ENCODE results near the gene PAK5.
A peak's percentile ranks its signal among the peaks of the same experiment; 100 is the strongest.

Gene PAK5

DNA sequence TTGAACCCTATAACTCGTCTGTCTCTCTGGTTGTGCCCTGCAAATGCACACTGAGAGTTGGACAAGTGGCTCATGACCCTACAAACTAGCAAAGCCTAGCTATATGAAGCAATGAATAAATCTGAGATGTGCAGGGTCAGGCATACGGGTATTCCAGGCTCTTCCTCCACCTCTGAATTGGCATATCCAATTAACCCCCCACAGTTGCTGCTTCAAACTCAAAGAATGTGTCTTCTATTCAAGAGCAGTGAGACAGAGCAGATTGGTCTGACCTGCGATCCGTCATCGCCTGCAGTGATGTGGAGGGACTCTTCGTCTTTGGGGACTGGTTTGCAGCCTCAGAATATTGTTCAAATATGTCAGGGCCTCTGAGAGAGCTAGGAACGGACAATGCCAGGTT lies 264.7 kb downstream of the PAK5 start:
- no peak for DNase-seq

DNA sequence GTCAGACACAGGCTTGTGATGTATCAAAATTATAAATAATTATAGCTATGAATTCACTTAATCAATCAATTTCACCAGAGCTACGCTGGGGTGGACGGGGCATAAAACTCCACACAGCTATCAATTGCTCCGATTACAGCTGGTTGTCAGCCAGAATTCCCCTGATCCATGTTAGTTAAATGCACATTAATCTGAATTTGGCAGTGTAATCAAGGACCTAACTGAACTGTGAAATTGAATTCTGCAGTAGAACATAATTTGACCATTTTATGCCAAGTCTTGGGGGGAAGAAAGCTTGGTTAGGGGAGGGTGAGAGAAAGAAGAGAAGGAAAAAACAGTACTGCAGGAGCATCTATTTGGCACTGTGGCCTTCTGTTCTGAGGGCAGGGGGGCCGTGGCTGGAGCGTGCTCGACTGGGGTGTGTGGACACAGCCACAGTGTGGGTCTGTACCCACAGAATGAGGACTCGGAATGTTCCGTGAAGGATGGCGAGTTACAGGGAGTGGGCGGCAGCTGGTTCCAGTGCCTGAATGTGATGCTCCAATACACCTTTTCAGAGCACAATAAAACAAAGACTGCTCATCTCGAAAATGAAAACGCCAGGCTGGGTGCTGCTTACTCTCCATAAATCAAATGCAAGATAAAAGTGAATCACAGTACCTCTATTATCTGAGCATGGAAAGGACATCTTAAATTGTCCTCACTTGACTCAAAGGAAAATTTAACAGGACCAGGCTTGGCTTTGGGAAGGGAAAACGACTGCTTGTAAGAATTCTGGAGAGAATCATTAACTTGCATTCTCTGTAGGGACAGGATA lies 265.3 kb downstream of the PAK5 start:
- no peak for DNase-seq

DNA sequence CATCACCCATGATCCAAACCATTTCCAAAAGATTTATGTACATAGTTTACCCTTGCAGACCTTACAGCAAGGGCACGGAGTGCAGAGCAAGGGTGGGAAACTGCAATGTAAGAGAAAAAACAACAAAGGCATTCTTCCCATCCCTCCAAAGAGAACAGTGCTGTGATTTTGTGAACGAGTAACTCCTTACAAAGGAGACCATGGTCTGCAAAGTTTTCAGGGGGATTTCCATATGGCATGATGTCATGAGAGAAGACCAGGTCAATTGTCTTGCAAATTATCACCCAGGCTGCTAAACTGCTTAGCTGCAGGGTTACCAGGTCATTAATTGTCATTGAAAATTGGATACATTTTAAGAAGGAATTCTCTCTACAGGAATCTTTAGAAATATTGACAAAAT lies 266.2 kb downstream of the PAK5 start:
- DNase-seq: no peak

DNA sequence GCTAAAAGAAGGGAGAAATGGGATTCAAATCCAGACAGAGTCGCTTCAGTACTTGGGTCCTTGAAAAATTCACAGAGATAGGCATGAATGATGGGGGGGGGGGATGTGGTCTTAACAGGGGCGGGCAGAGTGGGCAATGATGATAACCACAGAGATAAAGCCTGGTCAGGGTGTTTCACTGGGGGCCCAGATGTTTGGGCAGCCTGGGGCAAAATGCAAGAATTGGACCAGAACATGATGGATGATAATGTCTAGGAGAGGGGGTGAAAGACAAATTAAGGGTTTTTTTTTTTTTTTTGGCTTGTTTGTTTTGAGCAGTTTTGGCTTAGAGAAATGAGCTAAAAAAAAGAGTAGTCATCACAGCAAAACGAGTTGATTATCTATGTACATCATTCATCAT lies 267.1 kb downstream of the PAK5 start:
- DNase-seq: no peak

DNA sequence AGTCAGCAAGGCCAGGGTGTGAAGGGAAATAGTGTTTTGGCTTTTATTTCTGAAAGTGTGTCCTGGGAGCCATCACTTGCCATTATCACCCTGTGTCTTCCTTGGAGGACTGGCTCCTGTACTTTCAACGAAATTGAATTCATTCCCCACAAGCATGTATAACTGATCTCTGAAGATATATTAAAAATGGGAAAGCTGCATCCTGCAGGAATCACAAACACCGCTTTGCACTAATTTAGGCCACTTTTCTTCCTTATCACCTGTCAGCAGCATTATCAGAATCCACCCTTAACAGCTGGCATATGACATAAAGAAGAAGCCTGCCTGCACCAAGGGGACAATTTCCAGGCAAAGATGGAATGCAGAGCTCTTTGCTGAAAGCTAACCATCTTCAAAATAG lies 268.3 kb downstream of the PAK5 start:
- no peak for DNase-seq

DNA sequence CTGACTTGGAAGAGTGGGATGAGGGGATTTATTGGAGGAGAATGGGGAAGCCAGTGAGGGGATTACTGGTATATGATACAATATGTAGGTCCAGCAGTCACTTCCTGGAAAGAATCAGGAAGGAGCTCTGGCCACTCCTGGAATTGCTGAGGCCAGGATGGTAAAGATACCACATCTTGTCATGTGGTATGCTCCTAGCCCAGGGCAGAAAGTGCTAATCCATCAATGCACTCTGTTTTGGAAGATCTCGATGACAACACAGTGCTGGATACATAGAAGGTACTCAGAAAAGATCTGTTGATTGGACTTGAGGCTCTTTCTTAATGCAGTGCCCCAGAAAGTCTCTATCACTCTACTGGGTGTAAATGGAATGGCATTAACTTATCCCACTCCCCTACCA lies 271.9 kb downstream of the PAK5 start:
- no peak for DNase-seq

DNA sequence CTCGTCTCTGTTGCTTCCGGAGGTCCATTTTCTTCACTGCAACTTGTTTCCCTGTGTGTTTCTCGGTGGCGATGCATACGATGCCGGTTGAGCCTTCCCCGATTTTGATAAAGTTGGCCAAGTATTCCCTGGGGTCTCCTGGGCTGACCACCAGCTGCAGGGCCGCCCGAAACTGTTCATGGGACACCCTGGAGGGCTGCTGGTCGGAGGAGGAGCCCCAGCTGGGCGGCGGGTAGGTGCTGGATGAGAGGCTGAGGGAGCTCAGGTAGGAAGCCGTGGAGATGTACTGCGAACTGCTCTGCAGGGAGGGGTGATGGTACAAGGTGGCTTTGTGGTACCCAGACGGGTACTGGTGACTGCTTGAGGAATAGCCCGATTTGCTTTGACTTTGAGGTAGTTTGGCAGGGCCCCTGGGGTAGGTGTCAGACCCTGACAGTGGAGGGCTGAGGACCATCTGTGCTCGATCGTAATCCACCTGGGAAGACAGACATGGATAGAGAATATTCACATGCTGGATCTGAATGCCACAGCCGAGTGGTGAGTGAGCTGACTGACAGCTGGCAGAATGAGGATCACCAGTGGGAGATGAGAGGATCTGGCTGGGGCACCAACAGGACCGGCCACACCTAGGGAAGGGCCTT lies 272.8 kb downstream of the PAK5 start:
- DNase-seq: no peak

DNA sequence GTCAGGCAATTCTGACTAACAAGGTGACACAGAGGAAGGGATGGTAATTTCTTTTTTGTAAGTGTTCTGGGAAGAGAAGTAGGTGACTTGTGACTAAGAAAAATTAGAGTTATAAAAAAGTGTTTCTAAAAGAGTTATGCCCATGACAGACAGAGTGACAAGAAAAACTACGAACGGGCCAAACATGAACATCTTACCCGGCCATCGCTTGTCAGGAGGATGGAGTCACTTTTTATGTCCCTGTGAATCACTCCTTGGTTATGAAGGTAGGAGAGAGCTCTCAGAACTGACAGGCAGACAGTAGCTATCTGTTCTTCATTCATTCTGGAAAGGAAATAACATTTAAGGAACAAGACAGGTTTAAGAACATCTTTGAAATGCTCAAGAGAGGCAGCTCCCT lies 281.5 kb downstream of the PAK5 start:
- no peak for DNase-seq

DNA sequence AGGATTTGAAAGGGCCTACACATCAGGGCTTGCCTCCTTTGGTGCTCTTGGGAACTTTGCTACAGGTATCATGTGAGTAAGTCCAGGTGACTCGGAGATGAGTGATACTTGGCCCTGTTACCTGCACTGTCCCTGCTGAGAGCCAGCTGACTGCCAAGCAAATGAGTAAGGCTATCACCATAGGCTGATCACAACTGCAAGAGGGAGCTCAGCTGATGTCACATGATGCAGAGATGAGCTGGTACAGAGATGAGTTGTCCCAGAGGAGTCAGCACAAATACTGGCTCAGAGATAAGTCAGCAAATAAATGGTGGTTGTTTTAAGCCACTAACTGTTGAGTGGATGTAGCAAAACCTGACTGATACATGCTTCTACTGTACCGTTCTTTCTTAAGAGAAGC lies 283.1 kb downstream of the PAK5 start:
- DNase-seq: no peak

DNA sequence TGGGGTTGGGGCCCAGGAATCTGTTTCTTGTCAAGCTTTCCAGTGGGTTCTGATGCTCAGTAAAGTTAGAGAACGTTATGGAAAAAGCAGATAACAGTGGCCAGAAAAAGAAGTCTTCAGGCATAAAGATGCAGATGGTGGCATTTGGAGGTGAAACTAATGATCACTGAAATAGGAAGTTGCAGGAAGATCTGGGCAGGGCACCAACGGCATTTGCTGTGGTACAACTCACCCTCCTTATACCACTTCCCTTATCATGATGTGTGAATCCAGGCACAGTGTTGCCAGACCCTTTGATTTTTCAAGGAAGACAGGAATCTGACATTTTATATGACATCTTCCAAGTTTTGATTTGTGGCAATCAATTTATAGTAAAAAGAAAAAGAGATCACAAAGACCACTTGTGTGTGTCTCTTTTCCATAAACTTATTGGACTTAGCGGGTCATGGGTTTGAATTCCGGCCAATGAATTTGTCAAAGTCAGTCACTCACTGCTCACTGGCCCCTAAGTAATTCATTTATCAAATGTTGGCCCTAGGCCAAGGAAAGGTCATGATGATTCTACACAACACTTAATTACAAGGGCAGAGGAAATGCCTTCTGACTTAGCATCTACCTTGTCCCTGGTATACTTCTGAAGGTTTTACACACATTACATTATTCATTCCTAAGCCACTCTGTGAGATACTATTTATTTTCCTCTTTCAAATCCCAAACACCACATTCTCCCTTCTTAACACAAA lies 286.9 kb downstream of the PAK5 start:
- DNase-seq: no peak

DNA sequence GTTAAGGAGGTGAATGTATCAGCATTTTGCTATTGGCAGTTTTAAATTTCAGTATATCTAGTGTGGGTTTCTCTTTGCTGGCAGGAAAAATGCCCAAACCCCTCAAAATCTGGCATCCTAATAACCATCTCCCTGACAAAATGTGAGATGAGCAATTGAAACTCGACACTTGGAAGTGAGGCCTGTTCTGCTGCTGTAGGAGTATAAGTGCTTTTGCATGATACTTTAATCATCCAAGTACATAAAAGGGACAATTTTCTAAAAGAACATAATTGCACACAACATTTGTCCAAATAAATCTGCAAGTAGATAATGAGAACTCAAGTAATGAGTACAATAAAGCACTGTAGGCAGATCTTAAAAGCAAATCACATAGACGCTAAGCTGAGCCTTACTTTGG lies 288.0 kb downstream of the PAK5 start:
- DNase-seq: no peak

DNA sequence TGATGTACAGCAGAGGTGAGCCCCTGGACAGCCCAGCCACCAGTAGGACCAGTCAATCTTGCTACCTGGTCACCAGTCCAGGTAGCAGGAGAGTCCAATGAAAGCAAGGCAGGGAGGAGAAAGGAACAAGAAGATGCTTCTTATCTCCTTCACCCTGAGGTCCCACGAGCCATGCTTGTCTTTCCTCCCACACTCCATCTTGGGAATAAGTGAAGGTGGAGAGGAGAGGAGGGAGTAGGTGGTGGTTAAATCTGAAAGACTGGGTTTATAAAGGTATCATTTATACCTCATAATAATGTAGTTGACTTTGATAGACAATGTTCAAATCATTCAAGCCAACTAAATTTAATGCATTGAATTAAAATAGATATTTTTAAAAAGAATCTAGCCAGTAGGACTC lies 288.6 kb downstream of the PAK5 start:
- DNase-seq: no peak

DNA sequence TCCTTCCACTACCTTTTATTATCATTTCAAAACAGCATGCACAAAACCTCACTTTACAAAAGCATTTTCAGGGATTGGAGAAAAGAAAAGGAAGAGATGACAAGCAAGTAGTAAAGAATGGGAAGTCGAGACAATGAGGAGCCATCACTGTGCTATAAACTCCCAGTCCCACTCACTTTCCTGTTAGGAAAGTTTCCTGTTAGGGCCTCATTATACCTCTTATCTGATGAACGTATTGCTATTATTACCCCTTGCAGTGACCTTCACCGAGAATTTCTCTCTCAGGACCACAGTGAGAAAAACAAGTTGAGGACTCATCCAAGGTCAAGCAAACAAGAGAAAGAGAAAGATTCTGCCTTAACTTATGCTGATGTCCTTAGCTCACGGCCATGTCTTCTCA lies 295.7 kb downstream of the PAK5 start:
- no peak for DNase-seq

DNA sequence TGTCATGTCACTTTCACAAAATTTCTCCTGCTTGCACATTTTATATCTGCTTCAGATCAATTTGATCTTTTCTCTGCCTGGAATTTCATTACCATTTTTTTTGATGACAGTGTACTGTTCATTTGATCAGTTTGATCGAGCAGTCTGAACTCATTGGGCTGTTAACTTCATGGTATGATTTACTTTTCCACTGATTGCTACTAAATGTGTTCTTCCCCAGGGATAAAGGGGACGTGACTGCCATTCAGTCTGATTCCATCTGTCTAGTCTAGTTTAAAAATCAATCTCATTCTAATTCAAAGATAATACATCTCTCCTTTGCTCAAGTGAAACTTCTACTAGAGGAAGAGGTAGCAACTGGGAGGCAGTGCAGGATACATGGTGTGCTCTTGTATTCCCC lies 303.4 kb downstream of the PAK5 start:
- DNase-seq: no peak

DNA sequence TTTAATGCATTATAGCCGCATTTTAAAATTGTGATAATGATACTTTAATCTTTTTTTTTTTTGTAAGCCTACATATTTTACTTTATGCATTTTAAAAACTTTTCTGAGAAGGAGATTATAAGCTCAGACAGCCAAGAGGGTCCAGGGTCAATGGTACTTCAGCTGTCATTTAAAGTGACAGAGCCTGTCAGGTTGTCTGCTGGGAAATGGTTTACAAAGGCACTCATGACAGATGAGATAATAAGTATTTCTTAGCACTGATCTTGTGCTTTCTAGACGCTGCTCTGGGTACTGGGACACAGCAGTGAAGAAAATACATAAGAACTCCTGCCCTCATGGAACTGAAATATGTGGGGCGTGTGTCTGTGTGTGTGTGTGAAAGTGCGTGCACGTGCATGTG lies 304.9 kb downstream of the PAK5 start:
- DNase-seq: no peak

DNA sequence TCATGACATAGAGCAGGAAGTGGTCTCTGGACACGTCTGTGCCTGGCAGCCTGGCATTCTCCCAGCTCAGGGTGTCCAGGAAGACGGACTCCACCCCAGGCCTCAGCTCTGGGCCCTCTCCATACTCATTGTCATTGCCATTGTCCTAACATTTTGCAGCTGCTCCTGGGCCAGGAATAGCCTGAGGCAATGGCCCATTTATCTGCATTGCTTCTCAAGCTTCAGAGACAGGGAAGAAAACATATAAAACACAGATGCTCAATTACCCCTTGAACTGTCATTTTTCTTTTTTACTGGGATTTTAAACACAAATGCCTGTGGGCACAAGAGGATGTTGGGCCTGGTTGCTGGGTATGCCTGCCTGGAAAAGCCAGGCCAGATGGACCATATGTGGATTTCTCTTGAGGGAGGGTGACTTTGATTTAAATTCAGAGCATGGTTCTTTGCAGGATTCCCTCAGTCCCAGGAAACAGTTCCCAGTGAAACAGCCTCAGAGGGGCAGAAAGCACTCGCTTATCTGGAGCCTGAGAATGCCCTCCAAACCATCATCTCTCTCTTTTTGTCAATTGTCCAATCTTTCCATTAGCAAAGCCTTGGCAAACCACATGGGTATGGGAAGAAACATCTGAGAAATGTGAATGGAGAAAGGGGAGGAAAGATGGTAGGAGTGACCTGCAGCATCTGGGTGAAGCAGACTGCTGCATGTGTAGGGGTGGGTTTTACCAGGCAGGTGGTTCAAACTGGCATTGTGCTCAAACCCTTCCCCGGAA lies 306.6 kb downstream of the PAK5 start:
- peak; percentile 77 for DNase-seq

DNA sequence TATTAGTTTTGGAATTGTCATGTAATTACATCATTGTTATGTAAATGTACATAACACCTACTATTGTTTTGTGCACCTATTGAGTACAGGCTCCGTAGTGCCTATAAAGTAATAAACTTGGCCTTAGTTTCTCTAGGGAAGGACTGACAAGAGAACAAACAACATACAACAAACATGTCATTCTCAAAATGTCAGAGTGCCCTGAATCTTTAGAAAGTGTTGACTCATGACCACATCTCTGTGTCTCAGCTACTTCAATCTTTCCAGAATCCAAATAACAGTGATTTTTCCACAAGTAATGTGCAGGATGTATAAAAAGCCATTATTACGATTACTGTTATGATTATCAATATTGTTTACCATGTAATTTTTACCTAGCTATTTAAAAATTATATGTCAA lies 307.3 kb downstream of the PAK5 start:
- no peak for DNase-seq

DNA sequence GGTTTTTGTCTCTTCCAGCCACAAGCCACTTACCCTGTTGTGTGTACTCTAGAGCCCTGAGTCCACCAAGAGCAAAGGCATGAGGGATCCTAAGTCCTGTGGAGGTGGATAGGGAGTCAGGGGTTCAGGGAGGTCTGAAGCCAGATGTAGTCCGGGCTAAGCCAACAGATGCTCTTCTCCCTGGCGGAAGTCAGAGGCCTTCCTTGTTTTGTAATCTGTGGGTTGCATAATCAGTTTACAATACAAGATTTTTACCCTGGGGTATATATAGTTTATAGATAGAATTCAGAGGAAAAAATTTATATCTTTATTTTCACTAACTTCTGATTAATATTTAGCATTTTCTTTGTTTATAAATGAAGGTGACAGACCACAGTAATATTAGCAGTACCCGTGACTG lies 315.2 kb downstream of the PAK5 start:
- DNase-seq: no peak

DNA sequence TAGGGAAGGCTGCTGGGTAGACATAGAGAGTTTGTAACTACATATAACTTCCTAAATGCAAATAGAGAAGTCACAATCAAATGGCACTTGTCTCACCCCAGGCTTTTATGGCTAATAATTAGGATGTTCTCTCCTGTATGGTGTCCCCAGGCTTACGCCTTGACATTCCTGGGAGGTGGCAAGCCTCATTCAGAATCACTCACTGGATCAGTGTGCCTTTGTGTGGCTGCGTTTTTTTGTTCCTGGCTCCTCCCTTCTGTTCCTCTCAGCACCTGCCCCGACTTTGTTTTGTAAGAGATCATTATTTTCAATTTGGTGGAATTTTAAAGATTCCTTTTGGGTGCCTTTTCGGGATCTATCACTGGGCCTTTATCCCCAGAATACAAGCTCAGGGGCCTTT lies 318.8 kb downstream of the PAK5 start:
- DNase-seq: no peak

DNA sequence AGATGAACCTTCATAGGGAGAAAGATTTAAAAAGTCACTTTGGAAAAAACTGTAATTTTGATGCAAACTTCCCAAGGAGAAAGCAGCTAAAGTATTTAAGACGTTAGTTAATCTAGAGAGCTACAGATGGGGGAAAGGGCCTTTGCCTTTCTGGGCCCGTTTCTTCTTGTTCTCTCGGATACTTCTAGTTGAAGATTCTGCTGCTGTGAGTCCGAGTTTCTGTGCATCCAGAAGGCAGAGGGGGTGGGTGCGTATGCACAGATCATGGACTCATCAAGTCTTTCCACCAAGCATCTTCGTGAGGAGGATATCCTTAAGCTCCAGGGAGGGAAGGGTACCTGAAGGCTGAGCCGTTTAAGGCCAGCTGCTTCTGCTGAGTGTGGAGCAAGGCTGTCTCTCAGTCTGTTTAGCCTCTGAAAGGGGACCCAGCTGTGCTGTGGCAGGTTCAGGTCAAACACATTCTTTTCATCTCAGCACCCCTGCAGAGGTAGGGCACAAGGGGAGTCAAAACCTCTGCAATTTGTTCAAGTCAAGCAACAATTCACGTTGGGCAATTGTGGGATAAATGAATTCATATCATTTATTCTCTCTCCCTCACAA lies 320.2 kb downstream of the PAK5 start:
- DNase-seq: no peak

DNA sequence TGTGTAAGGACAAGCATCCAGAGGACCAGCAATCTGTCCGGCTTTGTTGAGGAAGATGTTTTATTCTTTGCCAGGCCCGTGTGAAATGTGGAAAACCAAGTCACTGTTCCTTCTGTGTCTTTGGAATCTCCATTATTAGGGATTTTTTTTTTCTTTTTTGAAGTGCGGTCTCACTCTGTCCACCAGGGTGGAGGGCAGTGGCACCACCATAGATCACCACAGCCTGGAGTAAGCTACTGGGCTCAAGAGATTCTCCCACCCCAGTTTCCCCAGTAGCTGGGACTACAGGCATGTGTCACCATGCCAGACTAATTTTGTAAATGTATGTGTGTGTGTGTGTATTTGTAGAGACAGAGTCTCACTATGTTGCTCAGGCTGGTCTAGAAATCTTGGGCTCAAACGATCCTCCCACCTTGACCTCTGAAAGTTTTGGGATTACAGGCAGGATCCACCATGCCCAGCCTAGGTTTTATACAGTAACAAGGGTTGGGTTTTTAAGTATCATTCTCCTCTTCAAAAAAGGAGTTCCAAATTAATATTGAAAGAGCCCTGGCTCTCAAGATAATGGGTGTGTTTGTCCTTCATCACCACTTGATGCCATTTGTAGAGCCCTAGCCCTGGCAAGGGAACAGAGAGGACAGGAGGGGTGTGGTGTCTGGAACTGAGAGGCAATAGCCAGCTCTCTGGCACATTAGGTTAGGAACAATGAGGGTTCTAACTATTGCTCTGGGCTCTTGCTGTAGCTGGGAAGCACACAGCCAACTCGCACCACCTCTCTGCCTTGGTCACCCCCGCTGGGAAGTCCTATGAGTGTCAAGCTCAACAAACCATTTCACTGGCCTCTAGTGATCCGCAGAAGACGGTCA lies 321.3 kb downstream of the PAK5 start:
- DNase-seq: no peak
